ENCODE data around the gene BICD1. TPM values are rescaled to one million over a fixed set of nuclear protein-coding genes. Genes with fewer than 3 reads are reported as not detected.

BICD1 gene
- total and polyA plus RNA-seq, 2 donors (not counting 1 experiment from before 2014, with no cell fraction given) = 15.2 to 93.5 TPM

DNA sequence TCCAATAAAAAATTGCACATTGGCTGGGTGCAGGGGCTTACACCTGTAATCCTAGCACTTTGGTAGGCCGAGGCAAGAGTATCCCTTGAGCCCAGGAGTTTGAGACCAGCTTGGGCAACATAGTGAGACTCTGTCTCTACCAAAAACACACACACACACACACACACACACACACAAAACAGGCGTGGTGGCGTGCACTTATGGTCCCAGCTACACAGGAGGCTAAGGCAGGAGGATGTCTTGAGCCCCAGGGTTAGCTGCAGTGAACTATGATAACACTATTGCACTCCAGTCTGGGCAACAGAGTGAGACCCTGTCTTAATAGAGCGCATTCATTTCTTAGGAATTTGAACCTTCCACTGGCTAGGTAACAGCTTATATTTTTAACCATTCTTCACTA, 42.9 kb upstream of the BICD1 start:
- Mint-ChIP-seq H3K4me1 (peaks cover 13% of the 10 kb centered on the region), H3K4me3 (no peak overlapping the region), H3K9me3 (ENCODE audit: insufficient read depth) (no peaks in the 10 kb centered on the region), H3K27me3 (no peaks in the 10 kb centered on the region), H3K27ac (no peak overlapping the region)
- POLR2A ChIA-PET = interaction anchor here (0.6 kb wide), 1 partner anchor 235 kb away, joined by 7 read pairs; no protein-coding TSS in a partner anchor
- H3K9ac ChIP-seq (ENCODE audit: low read length) = no peak overlapping the region
- H3K79me2 ChIP-seq (ENCODE audit: control insufficient read depth, insufficient read depth, low read length) = no peaks in the 10 kb centered on the region
- no peak overlapping the region for H3K4me3 ChIP-seq (ENCODE audit: control extremely low read depth in 1 of 5, extremely low read depth in 1 of 5, insufficient read depth in 1 of 5, low read depth in 2 of 5, low read length in 4 of 5)
- H2AFZ ChIP-seq (ENCODE audit: insufficient read depth, low read depth, low read length, poor library complexity, severe bottlenecking) = no peak overlapping the region
- intact Hi-C loops (cut with micrococcal nuclease) = loop anchor here (5.0 kb wide), 1 partner anchor 74 kb away; no protein-coding TSS in a partner anchor
- H3K9me3 ChIP-seq (ENCODE audit: control extremely low read depth in 1 of 3, control insufficient read depth in 2 of 3, insufficient read depth in 1 of 3, low read length in 2 of 3) = no peaks in the 10 kb centered on the region
- no peak for DNase-seq
- H3K36me3 ChIP-seq (replicated peaks in 1 of 2; ENCODE audit: control extremely low read depth in 1 of 2, control insufficient read depth in 1 of 2, extremely low read depth in 1 of 2, insufficient read depth in 2 of 2, low read length in 1 of 2) = no peaks in the 10 kb centered on the region
- no peak overlapping the region for H3K27ac ChIP-seq (ENCODE audit: low read length in 2 of 2)
- 86% methylated on average over 1 of the region's 4 CpGs for WGBS (ENCODE audit: insufficient coverage)
- CTCF ChIA-PET = interaction anchor here (0.8 to 4.7 kb wide), 3 partner anchors 75 to 248 kb away, joined by 3 to 51 read pairs (median 3); no protein-coding TSS in a partner anchor
- no peaks in the 10 kb centered on the region for H3K27me3 ChIP-seq (replicated peaks in 1 of 4; ENCODE audit: control extremely low read depth in 1 of 4, control insufficient read depth in 3 of 4, insufficient read depth in 4 of 4, low read length in 3 of 4)
- peaks cover 10 to 12% of the 10 kb centered on the region in 2 donors for H3K4me1 ChIP-seq (ENCODE audit: control insufficient read depth in 2 of 2, insufficient read depth in 2 of 2, low read length in 2 of 2)
- ATAC-seq (ENCODE audit: low read depth) = no peak
- no peaks in the 10 kb centered on the region for H4K20me1 ChIP-seq (ENCODE audit: control insufficient read depth, insufficient read depth, low read length, poor library complexity, severe bottlenecking)
- TF ChIP-seq, protein P1, sequence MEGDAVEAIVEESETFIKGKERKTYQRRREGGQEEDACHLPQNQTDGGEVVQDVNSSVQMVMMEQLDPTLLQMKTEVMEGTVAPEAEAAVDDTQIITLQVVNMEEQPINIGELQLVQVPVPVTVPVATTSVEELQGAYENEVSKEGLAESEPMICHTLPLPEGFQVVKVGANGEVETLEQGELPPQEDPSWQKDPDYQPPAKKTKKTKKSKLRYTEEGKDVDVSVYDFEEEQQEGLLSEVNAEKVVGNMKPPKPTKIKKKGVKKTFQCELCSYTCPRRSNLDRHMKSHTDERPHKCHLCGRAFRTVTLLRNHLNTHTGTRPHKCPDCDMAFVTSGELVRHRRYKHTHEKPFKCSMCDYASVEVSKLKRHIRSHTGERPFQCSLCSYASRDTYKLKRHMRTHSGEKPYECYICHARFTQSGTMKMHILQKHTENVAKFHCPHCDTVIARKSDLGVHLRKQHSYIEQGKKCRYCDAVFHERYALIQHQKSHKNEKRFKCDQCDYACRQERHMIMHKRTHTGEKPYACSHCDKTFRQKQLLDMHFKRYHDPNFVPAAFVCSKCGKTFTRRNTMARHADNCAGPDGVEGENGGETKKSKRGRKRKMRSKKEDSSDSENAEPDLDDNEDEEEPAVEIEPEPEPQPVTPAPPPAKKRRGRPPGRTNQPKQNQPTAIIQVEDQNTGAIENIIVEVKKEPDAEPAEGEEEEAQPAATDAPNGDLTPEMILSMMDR (IDR thresholded peaks at IDR 0.05) = no peak
- no peak for TF ChIP-seq EZH2 (IDR thresholded peaks at IDR 0.05; ENCODE audit: borderline replicate concordance, insufficient read depth, low read depth, low read length, poor library complexity, severe bottlenecking)
- H3K4me2 ChIP-seq (replicated peaks; ENCODE audit: low read depth, low read length, poor library complexity, severe bottlenecking) = no peak overlapping the region

GRCh38 chr12:32066206-32066605, 40.4 kb upstream of the BICD1 start:
- no peak overlapping the region for H3K4me3 ChIP-seq (ENCODE audit: control extremely low read depth in 1 of 5, extremely low read depth in 1 of 5, insufficient read depth in 1 of 5, low read depth in 2 of 5, low read length in 4 of 5)
- ChIA-PET POLR2A (no interaction called here), CTCF (no interaction called here)
- H3K9me3 ChIP-seq (ENCODE audit: control extremely low read depth in 1 of 3, control insufficient read depth in 2 of 3, insufficient read depth in 1 of 3, low read length in 2 of 3) = no peaks in the 10 kb centered on the region
- H3K27ac ChIP-seq (ENCODE audit: low read length in 2 of 2) = no peak overlapping the region
- H3K27me3 Mint-ChIP-seq = no peaks in the 10 kb centered on the region
- H3K4me2 ChIP-seq (replicated peaks; ENCODE audit: low read depth, low read length, poor library complexity, severe bottlenecking) = no peak overlapping the region
- H3K36me3 ChIP-seq (replicated peaks in 1 of 2; ENCODE audit: control extremely low read depth in 1 of 2, control insufficient read depth in 1 of 2, extremely low read depth in 1 of 2, insufficient read depth in 2 of 2, low read length in 1 of 2) = no peaks in the 10 kb centered on the region
- DNase-seq (no peak), ATAC-seq (ENCODE audit: low read depth) (no peak)
- H2AFZ ChIP-seq (ENCODE audit: insufficient read depth, low read depth, low read length, poor library complexity, severe bottlenecking) = no peak overlapping the region
- no peaks in the 10 kb centered on the region for H3K27me3 ChIP-seq (replicated peaks in 1 of 4; ENCODE audit: control extremely low read depth in 1 of 4, control insufficient read depth in 3 of 4, insufficient read depth in 4 of 4, low read length in 3 of 4)
- TF ChIP-seq EZH2 (IDR thresholded peaks at IDR 0.05; ENCODE audit: borderline replicate concordance, insufficient read depth, low read depth, low read length, poor library complexity, severe bottlenecking) = no peak
- TF ChIP-seq, protein P1 (IDR thresholded peaks at IDR 0.05) = no peak
- peaks cover 8% of the 10 kb centered on the region for H3K4me1 Mint-ChIP-seq
- WGBS (ENCODE audit: insufficient coverage) = no CpG with 5 or more reads among the region's 2 CpGs
- no peak overlapping the region for H3K27ac Mint-ChIP-seq
- no peaks in the 10 kb centered on the region for H3K79me2 ChIP-seq (ENCODE audit: control insufficient read depth, insufficient read depth, low read length)
- no peaks in the 10 kb centered on the region for H3K9me3 Mint-ChIP-seq (ENCODE audit: insufficient read depth)
- intact Hi-C loops (cut with micrococcal nuclease) = no loop called here
- no peak overlapping the region for H3K9ac ChIP-seq (ENCODE audit: low read length)
- no peak overlapping the region for H3K4me3 Mint-ChIP-seq
- H4K20me1 ChIP-seq (ENCODE audit: control insufficient read depth, insufficient read depth, low read length, poor library complexity, severe bottlenecking) = no peaks in the 10 kb centered on the region
- peaks cover 5 to 9% of the 10 kb centered on the region in 2 donors for H3K4me1 ChIP-seq (ENCODE audit: control insufficient read depth in 2 of 2, insufficient read depth in 2 of 2, low read length in 2 of 2)
